ENCODE results near the gene PILRA.
"Not testable (repeated sequence)": the region's sequence is repeated elsewhere in the genome, so short reads cannot be mapped to it uniquely, and the experiment has no call there.

DNA sequence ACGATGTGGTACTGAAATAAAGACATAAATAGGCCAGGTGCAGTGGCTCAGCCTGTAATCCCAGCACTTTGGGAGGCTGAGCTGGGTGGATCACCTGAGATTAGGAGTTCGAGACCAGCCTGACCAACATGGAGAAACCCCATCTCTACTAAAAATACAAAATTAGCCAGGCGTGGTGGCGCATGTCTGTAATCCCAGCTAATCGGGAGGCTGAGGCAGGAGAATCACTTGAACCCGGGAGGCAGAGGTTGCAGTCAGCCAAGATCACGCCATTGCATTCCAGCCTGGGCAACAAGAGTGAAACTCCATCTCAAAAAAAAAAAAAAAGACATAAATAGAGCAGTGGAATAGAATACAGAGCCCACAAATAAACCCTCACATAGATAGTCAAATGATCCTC is 9.5 kb upstream of the PILRA start:
- TF ChIP-seq, protein P1, sequence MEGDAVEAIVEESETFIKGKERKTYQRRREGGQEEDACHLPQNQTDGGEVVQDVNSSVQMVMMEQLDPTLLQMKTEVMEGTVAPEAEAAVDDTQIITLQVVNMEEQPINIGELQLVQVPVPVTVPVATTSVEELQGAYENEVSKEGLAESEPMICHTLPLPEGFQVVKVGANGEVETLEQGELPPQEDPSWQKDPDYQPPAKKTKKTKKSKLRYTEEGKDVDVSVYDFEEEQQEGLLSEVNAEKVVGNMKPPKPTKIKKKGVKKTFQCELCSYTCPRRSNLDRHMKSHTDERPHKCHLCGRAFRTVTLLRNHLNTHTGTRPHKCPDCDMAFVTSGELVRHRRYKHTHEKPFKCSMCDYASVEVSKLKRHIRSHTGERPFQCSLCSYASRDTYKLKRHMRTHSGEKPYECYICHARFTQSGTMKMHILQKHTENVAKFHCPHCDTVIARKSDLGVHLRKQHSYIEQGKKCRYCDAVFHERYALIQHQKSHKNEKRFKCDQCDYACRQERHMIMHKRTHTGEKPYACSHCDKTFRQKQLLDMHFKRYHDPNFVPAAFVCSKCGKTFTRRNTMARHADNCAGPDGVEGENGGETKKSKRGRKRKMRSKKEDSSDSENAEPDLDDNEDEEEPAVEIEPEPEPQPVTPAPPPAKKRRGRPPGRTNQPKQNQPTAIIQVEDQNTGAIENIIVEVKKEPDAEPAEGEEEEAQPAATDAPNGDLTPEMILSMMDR (IDR thresholded peaks at IDR 0.05): not testable (repeated sequence)
- not testable (repeated sequence) for TF ChIP-seq NFE2L1 (CRISPR knock-in tag; IDR thresholded peaks at IDR 0.05); FOXK1 (CRISPR knock-in tag; IDR thresholded peaks at IDR 0.05); SMAD4 (CRISPR knock-in tag; IDR thresholded peaks at IDR 0.05); ZNF532 (CRISPR knock-in tag; IDR thresholded peaks at IDR 0.05; ENCODE audit: borderline replicate concordance); PREB (CRISPR knock-in tag; IDR thresholded peaks at IDR 0.05; ENCODE audit: borderline replicate concordance); NR2C2 (CRISPR knock-in tag; IDR thresholded peaks at IDR 0.05); NFATC4 (CRISPR knock-in tag; IDR thresholded peaks at IDR 0.05); E2F4 (CRISPR knock-in tag; IDR thresholded peaks at IDR 0.05; ENCODE audit: borderline replicate concordance, low read depth); ESRRA (CRISPR knock-in tag; IDR thresholded peaks at IDR 0.05; ENCODE audit: borderline replicate concordance)
- TF ChIP-seq, protein P2, sequence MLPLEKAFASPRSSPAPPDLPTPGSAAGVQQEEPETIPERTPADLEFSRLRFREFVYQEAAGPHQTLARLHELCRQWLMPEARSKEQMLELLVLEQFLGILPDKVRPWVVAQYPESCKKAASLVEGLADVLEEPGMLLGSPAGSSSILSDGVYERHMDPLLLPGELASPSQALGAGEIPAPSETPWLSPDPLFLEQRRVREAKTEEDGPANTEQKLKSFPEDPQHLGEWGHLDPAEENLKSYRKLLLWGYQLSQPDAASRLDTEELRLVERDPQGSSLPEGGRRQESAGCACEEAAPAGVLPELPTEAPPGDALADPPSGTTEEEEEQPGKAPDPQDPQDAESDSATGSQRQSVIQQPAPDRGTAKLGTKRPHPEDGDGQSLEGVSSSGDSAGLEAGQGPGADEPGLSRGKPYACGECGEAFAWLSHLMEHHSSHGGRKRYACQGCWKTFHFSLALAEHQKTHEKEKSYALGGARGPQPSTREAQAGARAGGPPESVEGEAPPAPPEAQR (CRISPR knock-in tag; IDR thresholded peaks at IDR 0.05): not testable (repeated sequence)
- TF ChIP-seq, protein P3, sequence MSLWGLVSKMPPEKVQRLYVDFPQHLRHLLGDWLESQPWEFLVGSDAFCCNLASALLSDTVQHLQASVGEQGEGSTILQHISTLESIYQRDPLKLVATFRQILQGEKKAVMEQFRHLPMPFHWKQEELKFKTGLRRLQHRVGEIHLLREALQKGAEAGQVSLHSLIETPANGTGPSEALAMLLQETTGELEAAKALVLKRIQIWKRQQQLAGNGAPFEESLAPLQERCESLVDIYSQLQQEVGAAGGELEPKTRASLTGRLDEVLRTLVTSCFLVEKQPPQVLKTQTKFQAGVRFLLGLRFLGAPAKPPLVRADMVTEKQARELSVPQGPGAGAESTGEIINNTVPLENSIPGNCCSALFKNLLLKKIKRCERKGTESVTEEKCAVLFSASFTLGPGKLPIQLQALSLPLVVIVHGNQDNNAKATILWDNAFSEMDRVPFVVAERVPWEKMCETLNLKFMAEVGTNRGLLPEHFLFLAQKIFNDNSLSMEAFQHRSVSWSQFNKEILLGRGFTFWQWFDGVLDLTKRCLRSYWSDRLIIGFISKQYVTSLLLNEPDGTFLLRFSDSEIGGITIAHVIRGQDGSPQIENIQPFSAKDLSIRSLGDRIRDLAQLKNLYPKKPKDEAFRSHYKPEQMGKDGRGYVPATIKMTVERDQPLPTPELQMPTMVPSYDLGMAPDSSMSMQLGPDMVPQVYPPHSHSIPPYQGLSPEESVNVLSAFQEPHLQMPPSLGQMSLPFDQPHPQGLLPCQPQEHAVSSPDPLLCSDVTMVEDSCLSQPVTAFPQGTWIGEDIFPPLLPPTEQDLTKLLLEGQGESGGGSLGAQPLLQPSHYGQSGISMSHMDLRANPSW (CRISPR knock-in tag; conservative IDR thresholded peaks at IDR 0.05; ENCODE audit: low read depth): not testable (repeated sequence)

All from WTC11 (cell line).